Measurements from ENCODE around the gene OPALIN. TPM values are rescaled to one million over a fixed set of nuclear protein-coding genes. Genes with fewer than 3 reads are reported as not detected.
"Not testable (repeated sequence)": the region's sequence is repeated elsewhere in the genome, so short reads cannot be mapped to it uniquely, and the experiment has no call there.

The OPALIN gene
- total RNA-seq, 2 donors from 2014 or later = not detected

DNA sequence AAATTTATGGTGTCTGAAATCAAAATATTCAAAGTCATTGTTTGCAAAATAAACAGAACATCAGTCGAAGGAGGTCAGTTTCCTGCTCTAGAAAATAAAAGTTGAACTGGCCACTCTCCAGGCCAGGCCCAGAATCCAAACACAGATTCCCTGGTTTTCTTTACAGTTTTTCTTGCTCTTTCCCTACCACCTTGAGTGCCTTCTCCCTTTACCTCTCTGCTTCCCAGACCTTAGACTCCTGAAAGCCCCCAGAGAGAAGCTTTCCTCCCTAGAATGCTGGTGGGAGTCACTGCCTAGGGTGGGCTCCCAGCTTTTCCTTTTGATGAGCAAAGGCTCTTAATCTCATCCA, 48.5 kb downstream of the OPALIN start:
- intact Hi-C loops (cut with DNase I) = no loop called here
- DNase-seq (ENCODE audit: low spot score) = no peak

DNA sequence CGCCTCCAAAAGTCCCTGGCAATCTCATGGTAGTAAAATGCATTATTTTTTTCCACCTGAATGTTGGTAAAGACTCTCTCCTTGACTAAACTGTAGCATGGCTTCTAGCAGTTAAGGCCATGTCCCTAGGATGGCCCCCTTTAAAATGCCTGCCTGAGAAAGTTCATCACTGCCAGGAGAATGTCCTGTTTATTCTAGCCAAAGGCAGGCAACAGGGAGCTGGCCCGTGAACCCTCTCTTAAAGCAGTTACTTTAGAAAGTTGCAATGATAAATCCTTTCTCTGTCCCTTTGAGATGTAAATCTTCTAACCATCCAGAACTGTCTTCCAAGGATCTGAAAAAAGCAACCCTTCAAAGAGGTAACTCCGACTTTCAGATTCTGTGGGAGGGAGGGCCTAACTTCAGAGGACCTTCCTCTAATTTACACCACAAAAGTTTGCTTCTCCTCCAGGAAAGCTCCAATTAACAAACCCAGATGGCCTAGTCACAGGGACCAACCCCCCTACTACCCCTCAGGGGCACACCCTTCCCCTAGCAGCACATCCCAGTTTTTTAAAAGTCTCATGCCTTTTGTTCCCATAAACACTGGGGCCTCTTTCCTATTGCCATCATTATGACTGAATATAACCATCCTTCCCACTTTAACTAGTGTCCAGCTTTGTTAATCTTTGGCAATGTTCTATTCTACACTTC, 49.0 kb downstream of the OPALIN start:
- DNase-seq (ENCODE audit: low spot score) = no peak
- intact Hi-C loops (cut with DNase I) = no loop called here

GRCh38 chr10:96308854-96309253, 49.9 kb downstream of the OPALIN start:
- intact Hi-C loops (cut with DNase I); DNase-seq (ENCODE audit: low spot score): not testable (repeated sequence)

- intact Hi-C loops (cut with DNase I) = no loop called here
- DNase-seq (ENCODE audit: low spot score) = peak; percentile 85
Observed at GRCh38 chr10:96306516-96306915, 52.3 kb downstream of the OPALIN start.

- intact Hi-C loops (cut with DNase I) = no loop called here
- DNase-seq (ENCODE audit: low spot score) = no peak
Observed at GRCh38 chr10:96305019-96305418, 53.8 kb downstream of the OPALIN start.

- intact Hi-C loops (cut with DNase I) = no loop called here
- DNase-seq (ENCODE audit: low spot score) = no peak
Observed at GRCh38 chr10:96304230-96304629, 54.6 kb downstream of the OPALIN start, which contains the start of gene DNTT. DNTT (plus strand) TSS chr10:96304434; CDS start chr10:96304498, 64 bp downstream.

GRCh38 chr10:96301616-96302015, 57.2 kb downstream of the OPALIN start:
- intact Hi-C loops (cut with DNase I) = no loop called here
- no peak for DNase-seq (ENCODE audit: low spot score)

DNA sequence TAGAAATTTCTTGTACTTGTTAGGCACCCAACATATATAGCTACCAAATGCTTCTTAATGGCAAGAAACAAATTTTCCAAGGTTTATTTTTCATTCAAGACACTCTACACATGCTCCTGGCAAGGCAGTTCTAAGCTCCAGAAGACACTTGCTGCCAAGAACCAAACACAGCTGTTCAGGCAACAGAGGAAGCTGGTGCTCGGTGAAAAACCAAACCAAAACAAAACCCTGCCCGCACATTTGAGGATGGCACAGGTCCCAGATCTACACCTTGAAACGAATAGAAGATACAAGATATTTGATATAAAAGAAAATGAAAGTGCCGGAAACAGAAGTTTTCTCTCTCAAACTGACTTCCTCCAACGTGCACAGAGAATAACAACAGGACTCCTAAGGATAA, 59.4 kb downstream of the OPALIN start:
- intact Hi-C loops (cut with DNase I) = no loop called here
- no peak for DNase-seq (ENCODE audit: low spot score)

DNA sequence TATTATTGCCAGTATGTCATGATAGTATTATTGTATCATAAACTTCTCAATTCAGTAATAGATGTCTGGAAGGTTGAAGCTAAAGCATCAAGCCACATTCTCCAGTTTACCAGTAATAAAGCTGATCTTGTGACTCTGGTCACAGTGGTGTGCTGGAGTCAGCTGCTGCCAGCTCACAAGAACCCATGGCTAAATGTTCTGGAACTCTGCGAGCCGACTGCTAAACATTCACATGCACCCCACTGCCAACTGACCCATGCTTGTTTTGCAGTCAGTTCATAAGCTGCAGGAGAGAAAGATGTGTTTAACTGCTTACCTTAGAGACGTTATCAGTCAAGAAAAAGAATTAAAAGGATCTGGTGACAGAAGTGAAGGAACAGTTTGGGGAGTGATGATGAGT, 60.4 kb downstream of the OPALIN start:
- intact Hi-C loops (cut with DNase I) = no loop called here

DNA sequence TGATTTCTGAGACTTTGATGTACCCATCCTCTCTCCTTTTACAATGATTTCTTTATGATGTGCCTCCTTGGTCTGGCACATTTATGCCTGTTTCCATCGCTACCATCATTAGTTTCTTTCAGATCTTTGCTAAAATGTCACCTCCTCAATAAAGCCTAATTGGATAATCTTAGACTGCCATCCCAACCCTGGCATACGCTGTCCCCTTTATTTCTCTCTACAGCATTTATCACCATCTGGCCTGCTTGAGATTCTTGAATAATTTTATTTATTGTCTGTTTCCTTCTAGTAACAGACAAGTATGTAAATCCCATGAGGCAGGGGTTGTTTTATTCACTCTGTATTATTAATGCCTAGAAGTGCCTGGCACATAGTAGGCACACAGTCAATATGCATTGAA, 61.3 kb downstream of the OPALIN start:
- intact Hi-C loops (cut with DNase I) = no loop called here
- no peak for DNase-seq (ENCODE audit: low spot score)

More for the DNA sequence above, 60.4 kb downstream of the OPALIN start:
- DNase-seq (ENCODE audit: low spot score) = no peak

- no peak for DNase-seq (ENCODE audit: low spot score)
- intact Hi-C loops (cut with DNase I) = no loop called here
Observed at GRCh38 chr10:96295475-96295874, 63.3 kb downstream of the OPALIN start.

Other genes starting within 250 kb of the OPALIN start
- 10 to 100 TPM; 20.0 to 23.1 TPM for gene ZNF518A, start 228.7 kb downstream of the OPALIN start, total RNA-seq
- gene BLNK, start 87.4 kb downstream of the OPALIN start, total RNA-seq = 1 to 10 TPM; 3.2 to 4.1 TPM
- not detected for gene DNTT, start 54.6 kb downstream of the OPALIN start, total RNA-seq
- under 1 TPM in 1 of 2 donors, not detected in 1; 0.10 TPM for gene TLL2, start 154.9 kb upstream of the OPALIN start, total RNA-seq
- 100 to 1,000 TPM; 122 to 137 TPM for gene TM9SF3, start 228.0 kb upstream of the OPALIN start, total RNA-seq